ENCODE measurements around the gene CARNS1. TPM values are rescaled to one million over a fixed set of nuclear protein-coding genes. Genes with fewer than 3 reads are reported as not detected.

CARNS1 gene
- total and polyA plus RNA-seq, 10 of the 15 experiments (the other 5 are each of a cell fraction or from before 2014, with no cell fraction given) = 0.02 to 0.14 (median 0.10) TPM; not detected in 3

DNA sequence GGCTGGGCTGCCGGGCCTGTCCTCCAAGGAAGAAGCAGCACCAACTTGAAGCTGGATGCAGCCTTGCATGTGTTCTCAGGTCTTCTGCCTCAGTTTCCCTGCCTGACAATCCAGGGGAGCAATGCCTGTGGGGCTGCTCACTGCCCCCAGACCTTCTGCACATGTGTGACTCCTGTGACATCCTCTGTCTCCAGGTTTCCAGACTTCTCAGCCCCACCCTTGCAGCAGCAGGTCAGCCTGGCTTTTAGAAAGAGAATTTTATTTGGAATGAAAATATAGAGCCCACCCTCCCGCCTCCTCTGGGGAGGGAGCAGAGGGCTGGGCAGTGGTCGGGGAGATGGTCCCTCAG is 22.3 kb downstream of the CARNS1 start (continued):
- TF ChIP-seq, protein P1, sequence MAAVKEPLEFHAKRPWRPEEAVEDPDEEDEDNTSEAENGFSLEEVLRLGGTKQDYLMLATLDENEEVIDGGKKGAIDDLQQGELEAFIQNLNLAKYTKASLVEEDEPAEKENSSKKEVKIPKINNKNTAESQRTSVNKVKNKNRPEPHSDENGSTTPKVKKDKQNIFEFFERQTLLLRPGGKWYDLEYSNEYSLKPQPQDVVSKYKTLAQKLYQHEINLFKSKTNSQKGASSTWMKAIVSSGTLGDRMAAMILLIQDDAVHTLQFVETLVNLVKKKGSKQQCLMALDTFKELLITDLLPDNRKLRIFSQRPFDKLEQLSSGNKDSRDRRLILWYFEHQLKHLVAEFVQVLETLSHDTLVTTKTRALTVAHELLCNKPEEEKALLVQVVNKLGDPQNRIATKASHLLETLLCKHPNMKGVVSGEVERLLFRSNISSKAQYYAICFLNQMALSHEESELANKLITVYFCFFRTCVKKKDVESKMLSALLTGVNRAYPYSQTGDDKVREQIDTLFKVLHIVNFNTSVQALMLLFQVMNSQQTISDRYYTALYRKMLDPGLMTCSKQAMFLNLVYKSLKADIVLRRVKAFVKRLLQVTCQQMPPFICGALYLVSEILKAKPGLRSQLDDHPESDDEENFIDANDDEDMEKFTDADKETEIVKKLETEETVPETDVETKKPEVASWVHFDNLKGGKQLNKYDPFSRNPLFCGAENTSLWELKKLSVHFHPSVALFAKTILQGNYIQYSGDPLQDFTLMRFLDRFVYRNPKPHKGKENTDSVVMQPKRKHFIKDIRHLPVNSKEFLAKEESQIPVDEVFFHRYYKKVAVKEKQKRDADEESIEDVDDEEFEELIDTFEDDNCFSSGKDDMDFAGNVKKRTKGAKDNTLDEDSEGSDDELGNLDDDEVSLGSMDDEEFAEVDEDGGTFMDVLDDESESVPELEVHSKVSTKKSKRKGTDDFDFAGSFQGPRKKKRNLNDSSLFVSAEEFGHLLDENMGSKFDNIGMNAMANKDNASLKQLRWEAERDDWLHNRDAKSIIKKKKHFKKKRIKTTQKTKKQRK (IDR thresholded peaks at IDR 0.05; ENCODE audit: low read depth, low read length) = no peak
- TF ChIP-seq ZNF207 (IDR thresholded peaks at IDR 0.05; ENCODE audit: borderline replicate concordance) = no peak
- TF ChIP-seq POLR2AphosphoS5 (IDR thresholded peaks at IDR 0.05; ENCODE audit: low read length) = peak; percentile 15; the same call in 1 of the 2 replicates
- TF ChIP-seq MXI1 (IDR thresholded peaks at IDR 0.05; ENCODE audit: low read depth, low read length) = 0 out of 2 replicates have a peak, but pooled peaks have one; percentile 11
- peak; percentile 67; the same call in 1 of the 2 replicates for TF ChIP-seq RFX5 (IDR thresholded peaks at IDR 0.05; ENCODE audit: low read depth, low read length)
- no peak for TF ChIP-seq RCOR1 (conservative IDR thresholded peaks at IDR 0.05; ENCODE audit: low read depth, low read length)

DNA sequence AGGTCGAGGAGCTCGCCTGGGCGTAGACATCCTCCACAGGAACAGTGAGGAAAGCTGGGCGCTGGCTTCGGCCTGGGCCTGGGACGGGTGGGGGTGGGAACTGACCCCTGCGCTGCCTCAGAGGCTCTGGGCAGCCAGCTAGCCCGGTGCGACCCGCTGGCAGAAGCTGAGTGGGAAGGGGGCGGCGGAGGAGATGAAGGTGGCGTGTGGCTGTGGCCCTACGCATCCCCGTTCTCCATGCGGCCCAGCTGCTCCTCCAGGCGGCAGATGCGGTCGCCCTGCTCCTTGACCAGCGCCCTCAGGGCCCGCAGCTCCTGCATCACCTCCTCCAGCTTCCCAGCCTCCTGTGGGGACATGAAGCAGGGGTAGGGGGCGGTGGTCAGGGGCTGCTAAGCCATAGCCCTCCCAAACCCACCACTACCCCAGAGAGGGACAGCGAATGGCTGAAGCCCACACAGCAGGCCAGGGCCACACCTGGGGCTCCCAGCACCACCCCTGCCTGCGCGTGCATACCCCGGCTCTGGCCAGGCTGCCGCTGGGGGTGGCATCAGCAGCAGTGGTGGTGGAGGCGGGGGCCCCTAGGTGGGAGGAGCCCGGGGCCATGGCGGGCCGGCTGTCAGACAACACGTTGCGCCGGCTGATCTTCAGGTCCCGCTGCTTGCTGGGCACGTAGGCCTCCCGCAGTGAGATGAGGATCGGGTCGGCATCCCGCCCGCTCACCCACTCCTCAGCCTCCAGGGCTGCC is 22.9 kb downstream of the CARNS1 start:
- ChIA-PET POLR2A (interaction anchor here (0.6 to 4.7 kb wide), 18 partner anchors 10 to 191 kb away, joined by 3 to 95 read pairs (median 6); partner anchors contain the start of genes AIP, CDK2AP2, GRK2 and NUDT8), CTCF (interaction anchor here (0.7 to 4.3 kb wide), 18 partner anchors 10 to 141 kb away, joined by 3 to 53 read pairs (median 4); partner anchors contain the start of genes CDK2AP2, PPP1CA, RPS6KB2 and TBC1D10C), SMC1A (ENCODE audit: uncharacterized antibody, unreplicated experiment) (interaction anchor here (0.7 to 4.2 kb wide), 13 partner anchors 9 to 198 kb away, joined by 3 to 46 read pairs (median 8); partner anchors contain the start of genes AIP, PITPNM1, PPP1CA and RAD9A), RAD21 (ENCODE audit: unreplicated experiment) (interaction anchor here (0.6 to 7.2 kb wide), 22 partner anchors 10 to 192 kb away, joined by 3 to 112 read pairs (median 6); partner anchors contain the start of genes AIP, CLCF1, NUDT8 and PITPNM1)
- Histone ChIP-seq H3K27ac (ENCODE audit: control insufficient read depth, insufficient read depth) (peak overlapping the region; percentile 99), H3K27me3 (replicated peaks in 1 of 2; ENCODE audit: control insufficient read depth in 2 of 2, insufficient read depth in 2 of 2, low read length in 1 of 2) (no peaks in the 10 kb centered on the region), H3K4me3 (peak overlapping the region; percentile 90), H3K9ac (ENCODE audit: control insufficient read depth, insufficient read depth, low read length) (peak overlapping the region; percentile 99), H3K79me2 (ENCODE audit: control insufficient read depth, insufficient read depth, low read length) (peaks cover 57% of the 10 kb centered on the region), H3K9me3 (replicated peaks; ENCODE audit: control insufficient read depth, insufficient read depth, low read length) (no peaks in the 10 kb centered on the region), H3K4me1 (ENCODE audit: control insufficient read depth, insufficient read depth, low read length) (peaks cover 36% of the 10 kb centered on the region), H3K4me2 (ENCODE audit: control insufficient read depth, insufficient read depth) (peak overlapping the region; percentile 86), H3K36me3 (ENCODE audit: control insufficient read depth in 2 of 2, insufficient read depth in 2 of 2, low read length in 1 of 2) (peaks cover 6 to 19% of the 10 kb centered on the region in 2 experiments; a peak in 3 of 4 replicates), H2AFZ (ENCODE audit: control insufficient read depth, low read depth, low read length) (no peak overlapping the region), H4K20me1 (ENCODE audit: control insufficient read depth, insufficient read depth) (no peaks in the 10 kb centered on the region)
- no peak for DNase-seq (ENCODE audit: low read depth, low spot score)
- WGBS (ENCODE audit: insufficient coverage, insufficient replicate concordance, low lambda C conversion rate, missing lambda C conversion rate) = under 1% methylated on average over 40 of the region's 41 CpGs
- peak; percentile 51 for ATAC-seq
- in situ Hi-C loops (cut with MboI) (no loop called here), intact Hi-C loops (cut with micrococcal nuclease; ENCODE audit: unreplicated experiment) (loop anchor here (5.0 kb wide), 1 partner anchor 36 kb away; the partner anchor contains the start of genes PPP1CA and TBC1D10C)
- peak; percentile 27 for FAIRE-seq
- no TSS peak for BruUV-seq (replicated peaks)
- peak; percentile 61; the same call in 1 of the 2 replicates for TF ChIP-seq GATAD2B (conservative IDR thresholded peaks at IDR 0.05; ENCODE audit: low read depth)
- no peak for TF ChIP-seq WRNIP1 (IDR thresholded peaks at IDR 0.05; ENCODE audit: borderline replicate concordance, low read depth, low read length)
- no peak for TF ChIP-seq KDM1A (IDR thresholded peaks at IDR 0.05; ENCODE audit: borderline replicate concordance)
- no peak for TF ChIP-seq MTA2 (IDR thresholded peaks at IDR 0.05; ENCODE audit: low read depth)
- TF ChIP-seq IKZF1 (conservative IDR thresholded peaks at IDR 0.05) = peak; percentile 47; the same call in 1 of the 2 replicates
- TF ChIP-seq, protein P2, sequence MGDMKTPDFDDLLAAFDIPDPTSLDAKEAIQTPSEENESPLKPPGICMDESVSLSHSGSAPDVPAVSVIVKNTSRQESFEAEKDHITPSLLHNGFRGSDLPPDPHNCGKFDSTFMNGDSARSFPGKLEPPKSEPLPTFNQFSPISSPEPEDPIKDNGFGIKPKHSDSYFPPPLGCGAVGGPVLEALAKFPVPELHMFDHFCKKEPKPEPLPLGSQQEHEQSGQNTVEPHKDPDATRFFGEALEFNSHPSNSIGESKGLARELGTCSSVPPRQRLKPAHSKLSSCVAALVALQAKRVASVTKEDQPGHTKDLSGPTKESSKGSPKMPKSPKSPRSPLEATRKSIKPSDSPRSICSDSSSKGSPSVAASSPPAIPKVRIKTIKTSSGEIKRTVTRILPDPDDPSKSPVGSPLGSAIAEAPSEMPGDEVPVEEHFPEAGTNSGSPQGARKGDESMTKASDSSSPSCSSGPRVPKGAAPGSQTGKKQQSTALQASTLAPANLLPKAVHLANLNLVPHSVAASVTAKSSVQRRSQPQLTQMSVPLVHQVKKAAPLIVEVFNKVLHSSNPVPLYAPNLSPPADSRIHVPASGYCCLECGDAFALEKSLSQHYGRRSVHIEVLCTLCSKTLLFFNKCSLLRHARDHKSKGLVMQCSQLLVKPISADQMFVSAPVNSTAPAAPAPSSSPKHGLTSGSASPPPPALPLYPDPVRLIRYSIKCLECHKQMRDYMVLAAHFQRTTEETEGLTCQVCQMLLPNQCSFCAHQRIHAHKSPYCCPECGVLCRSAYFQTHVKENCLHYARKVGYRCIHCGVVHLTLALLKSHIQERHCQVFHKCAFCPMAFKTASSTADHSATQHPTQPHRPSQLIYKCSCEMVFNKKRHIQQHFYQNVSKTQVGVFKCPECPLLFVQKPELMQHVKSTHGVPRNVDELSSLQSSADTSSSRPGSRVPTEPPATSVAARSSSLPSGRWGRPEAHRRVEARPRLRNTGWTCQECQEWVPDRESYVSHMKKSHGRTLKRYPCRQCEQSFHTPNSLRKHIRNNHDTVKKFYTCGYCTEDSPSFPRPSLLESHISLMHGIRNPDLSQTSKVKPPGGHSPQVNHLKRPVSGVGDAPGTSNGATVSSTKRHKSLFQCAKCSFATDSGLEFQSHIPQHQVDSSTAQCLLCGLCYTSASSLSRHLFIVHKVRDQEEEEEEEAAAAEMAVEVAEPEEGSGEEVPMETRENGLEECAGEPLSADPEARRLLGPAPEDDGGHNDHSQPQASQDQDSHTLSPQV (IDR thresholded peaks at IDR 0.05) = no peak
- TF ChIP-seq HDGF (IDR thresholded peaks at IDR 0.05) = peak; percentile 70; the same call in 1 of the 2 replicates
- TF ChIP-seq KLF5 (IDR thresholded peaks at IDR 0.05; ENCODE audit: partially characterized antibody) = no peak
